Astrocyte of the cerebellum (primary cell): Measurements from ENCODE around the gene SEPTIN1.
A peak's percentile ranks its signal among the peaks of the same experiment; 100 is the strongest.

Experiments used
- DNase-seq: peaks from one replicate; pipeline ENCODE4 v3.0.0-alpha.2; 2011; ENCODE audit warnings: low read depth
- H3K4me3 ChIP-seq: 2 replicates; pipeline ENCODE4 v1.5.1; 2011; ENCODE audit warnings: mild to moderate bottlenecking, low read depth, low read length, moderate library complexity
- CTCF ChIP-seq: IDR thresholded peaks from 2 replicates; pipeline ENCODE4 v1.5.1; 2012; ENCODE audit warnings: low read length, low read depth, moderate library complexity, mild to moderate bottlenecking; ENCODE audit errors: missing control alignments
- in situ Hi-C: cut with HindIII; loops from 2 replicates; pipeline ENCODE4 v1.10.0; 2017; ENCODE audit warnings: low sequenced_read_pairs

Gene SEPTIN1

GRCh38 chr16:30376461-30376902 lies 5.9 kb downstream of the SEPTIN1 start:
- no peak overlapping the region for H3K4me3 ChIP-seq
- DNase-seq: no peak
- no peak for TF ChIP-seq CTCF
- in situ Hi-C loops: loop anchor here (10.0 kb wide), 1 partner anchor 262 kb away; the partner anchor contains the start of gene GDPD3

DNA sequence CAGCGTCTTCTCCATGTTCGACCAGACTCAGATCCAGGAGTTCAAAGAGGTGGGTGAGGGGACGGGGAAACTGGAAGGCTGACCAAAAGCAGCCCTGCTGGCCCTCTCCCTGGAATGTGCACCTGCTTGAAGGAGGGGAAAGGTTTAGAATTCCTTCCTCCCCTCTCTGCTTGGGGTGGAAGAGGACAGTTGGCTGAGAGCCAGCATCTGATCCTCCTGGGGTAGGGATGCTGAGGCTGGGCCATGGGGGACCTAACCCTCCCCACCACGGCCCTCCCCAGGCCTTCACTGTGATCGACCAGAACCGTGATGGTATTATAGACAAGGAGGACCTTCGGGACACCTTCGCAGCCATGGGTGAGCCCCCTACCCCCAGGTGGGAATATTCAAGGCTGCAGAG lies 6.5 kb downstream of the SEPTIN1 start:
- DNase-seq: no peak
- in situ Hi-C loops: loop anchor here (10.0 kb wide), 1 partner anchor 261 kb away; the partner anchor contains the start of gene GDPD3
- no peak overlapping the region for H3K4me3 ChIP-seq
- TF ChIP-seq CTCF: no peak

DNA sequence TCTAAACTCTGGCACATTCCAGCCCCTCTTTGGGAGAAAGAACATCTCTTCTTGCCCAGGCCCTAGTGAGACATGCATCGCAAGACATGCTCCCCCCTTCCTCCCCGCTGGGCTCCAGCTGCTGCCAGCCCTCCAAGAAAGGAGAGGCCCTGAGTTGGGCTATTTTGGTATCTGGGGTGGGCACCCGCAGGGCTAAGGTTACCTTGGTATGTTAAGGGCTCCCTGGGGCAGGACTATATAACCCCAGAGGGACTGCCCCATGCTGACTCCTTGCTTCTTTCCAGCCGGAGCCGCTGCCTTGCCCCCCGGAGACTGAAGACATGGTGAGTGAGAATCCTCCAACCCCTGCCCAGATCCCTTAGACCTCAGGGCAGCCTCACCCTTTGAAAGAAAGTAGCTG lies 7.8 kb downstream of the SEPTIN1 start, which contains the start of gene MYL11:
Gene MYL11, plus strand, starts transcription at position 265 of the 400 bp plus-strand sequence. Its CDS starts 56 bp downstream, at position 321.
- no peak for DNase-seq
- TF ChIP-seq CTCF: no peak
- in situ Hi-C loops: loop anchor here (10.0 kb wide), 1 partner anchor 260 kb away; the partner anchor contains the start of gene GDPD3
- no peak within 1 kb of the TSS for H3K4me3 ChIP-seq

- no peak for TF ChIP-seq CTCF
- H3K4me3 ChIP-seq: no peak overlapping the region
- no peak for DNase-seq
- in situ Hi-C loops: loop anchor here (10.0 kb wide), 1 partner anchor 258 kb away; the partner anchor contains the start of gene GDPD3
These were observed 9.6 kb downstream of the SEPTIN1 start for GRCh38 chr16:30372725-30373124.

GRCh38 chr16:30372038-30372712 lies 10.2 kb downstream of the SEPTIN1 start:
- no peak for TF ChIP-seq CTCF
- DNase-seq: no peak
- H3K4me3 ChIP-seq: no peak overlapping the region
- in situ Hi-C loops: loop anchor here (10.0 kb wide), 1 partner anchor 257 kb away; the partner anchor contains the start of gene GDPD3

- no peak for DNase-seq
- peak overlapping the region; percentile 54 for H3K4me3 ChIP-seq
- peak; percentile 3 for TF ChIP-seq CTCF
- in situ Hi-C loops: loop anchor here (10.0 kb wide), 1 partner anchor 257 kb away; the partner anchor contains the start of gene GDPD3
These were observed 11.0 kb downstream of the SEPTIN1 start for GRCh38 chr16:30371248-30371816.
